HL-60 (cell line): Measurements from ENCODE around the gene NR1H4.

Source experiments
- CTCF ChIP-seq: IDR thresholded peaks from one replicate; pipeline ENCODE4 v1.5.1; 2011; ENCODE audit warnings: low read length, control low read depth, inconsistent platforms; ENCODE audit not compliant: insufficient read depth
- GABPA ChIP-seq: IDR thresholded peaks from 2 replicates; pipeline ENCODE4 v1.6.1; 2012; ENCODE audit warnings: low read depth
- POLR2AphosphoS5 ChIP-seq: IDR thresholded peaks from 2 replicates; pipeline ENCODE4 v1.6.1; 2012; ENCODE audit warnings: low read depth
- REST ChIP-seq: IDR thresholded peaks from 2 replicates; pipeline ENCODE4 v1.6.1; 2012; ENCODE audit warnings: low read depth; ENCODE audit not compliant: insufficient replicate concordance

GRCh38 chr12:100463661-100464060, 10.0 kb upstream of the NR1H4 start:
- TF ChIP-seq GABPA (no peak), CTCF (no peak), POLR2AphosphoS5 (no peak), REST (no peak)
